Ishikawa (cell line): ENCODE measurements around the gene EOMES.

Experiments
- CEBPB ChIP-seq: IDR thresholded peaks from 2 replicates; pipeline ENCODE4 v1.6.1; 2012
- CREB1 ChIP-seq: IDR thresholded peaks from 2 replicates; pipeline ENCODE4 v1.6.1; 2012; ENCODE audit warnings: low read depth
- EP300 ChIP-seq: IDR thresholded peaks from 2 replicates; pipeline ENCODE4 v1.6.1; 2012; ENCODE audit warnings: borderline replicate concordance
- FOXM1 ChIP-seq: IDR thresholded peaks from 2 replicates; pipeline ENCODE4 v1.6.1; 2012; ENCODE audit warnings: low read depth, borderline replicate concordance
- MAX ChIP-seq: IDR thresholded peaks from 2 replicates; pipeline ENCODE4 v1.6.1; 2012
- NFIC ChIP-seq: IDR thresholded peaks from 2 replicates; pipeline ENCODE4 v1.6.1; 2012
- RAD21 ChIP-seq: IDR thresholded peaks from 2 replicates; pipeline ENCODE4 v1.6.1; 2012; ENCODE audit warnings: low read depth
- TAF1 ChIP-seq: IDR thresholded peaks from 2 replicates; pipeline ENCODE4 v1.6.1; 2012; ENCODE audit warnings: low read depth, mild to moderate bottlenecking
- TCF12 ChIP-seq: IDR thresholded peaks from 2 replicates; pipeline ENCODE4 v1.6.1; 2012; ENCODE audit warnings: low read depth
- TEAD4 ChIP-seq: IDR thresholded peaks from 2 replicates; pipeline ENCODE4 v1.6.1; 2012
- YY1 ChIP-seq: IDR thresholded peaks from 2 replicates; pipeline ENCODE4 v1.6.1; 2012; ENCODE audit warnings: low read depth
- ZBTB7A ChIP-seq: IDR thresholded peaks from 2 replicates; pipeline ENCODE4 v1.6.1; 2012; ENCODE audit warnings: low read depth
- TF ChIP-seq, protein P1 (sequence below): IDR thresholded peaks from 2 replicates; pipeline ENCODE4 v1.6.1; 2012; ENCODE audit warnings: low read depth, mild to moderate bottlenecking
- TF ChIP-seq, protein P2 (sequence below): IDR thresholded peaks from 2 replicates; pipeline ENCODE4 v1.6.1; 2012

EOMES gene

DNA sequence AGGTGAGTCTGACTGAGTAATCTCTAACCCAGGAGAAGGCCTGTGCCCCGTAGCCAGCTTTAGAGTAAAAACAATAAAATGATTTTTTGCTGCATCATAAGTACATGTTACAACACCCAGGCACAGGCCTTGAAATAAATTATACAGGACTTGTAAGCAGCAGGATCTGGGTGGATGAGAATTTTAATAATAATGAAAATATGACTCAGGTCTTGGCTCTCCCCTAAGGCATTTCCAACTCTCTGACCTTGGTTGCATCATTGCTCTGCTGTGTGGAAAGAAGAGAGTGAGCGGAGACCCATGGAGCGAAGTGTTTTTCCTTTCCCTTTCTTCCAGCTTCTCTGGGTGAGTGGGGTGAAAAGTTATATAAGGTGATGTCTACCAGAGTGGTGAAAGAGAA lies 44.6 kb downstream of the EOMES start:
- TF ChIP-seq FOXM1: no peak
- no peak for TF ChIP-seq NFIC
- no peak for TF ChIP-seq ZBTB7A
- TF ChIP-seq CREB1: no peak
- TF ChIP-seq TAF1: no peak
- no peak for TF ChIP-seq CEBPB
- TF ChIP-seq EP300: no peak
- no peak for TF ChIP-seq YY1
- TF ChIP-seq, protein P1, sequence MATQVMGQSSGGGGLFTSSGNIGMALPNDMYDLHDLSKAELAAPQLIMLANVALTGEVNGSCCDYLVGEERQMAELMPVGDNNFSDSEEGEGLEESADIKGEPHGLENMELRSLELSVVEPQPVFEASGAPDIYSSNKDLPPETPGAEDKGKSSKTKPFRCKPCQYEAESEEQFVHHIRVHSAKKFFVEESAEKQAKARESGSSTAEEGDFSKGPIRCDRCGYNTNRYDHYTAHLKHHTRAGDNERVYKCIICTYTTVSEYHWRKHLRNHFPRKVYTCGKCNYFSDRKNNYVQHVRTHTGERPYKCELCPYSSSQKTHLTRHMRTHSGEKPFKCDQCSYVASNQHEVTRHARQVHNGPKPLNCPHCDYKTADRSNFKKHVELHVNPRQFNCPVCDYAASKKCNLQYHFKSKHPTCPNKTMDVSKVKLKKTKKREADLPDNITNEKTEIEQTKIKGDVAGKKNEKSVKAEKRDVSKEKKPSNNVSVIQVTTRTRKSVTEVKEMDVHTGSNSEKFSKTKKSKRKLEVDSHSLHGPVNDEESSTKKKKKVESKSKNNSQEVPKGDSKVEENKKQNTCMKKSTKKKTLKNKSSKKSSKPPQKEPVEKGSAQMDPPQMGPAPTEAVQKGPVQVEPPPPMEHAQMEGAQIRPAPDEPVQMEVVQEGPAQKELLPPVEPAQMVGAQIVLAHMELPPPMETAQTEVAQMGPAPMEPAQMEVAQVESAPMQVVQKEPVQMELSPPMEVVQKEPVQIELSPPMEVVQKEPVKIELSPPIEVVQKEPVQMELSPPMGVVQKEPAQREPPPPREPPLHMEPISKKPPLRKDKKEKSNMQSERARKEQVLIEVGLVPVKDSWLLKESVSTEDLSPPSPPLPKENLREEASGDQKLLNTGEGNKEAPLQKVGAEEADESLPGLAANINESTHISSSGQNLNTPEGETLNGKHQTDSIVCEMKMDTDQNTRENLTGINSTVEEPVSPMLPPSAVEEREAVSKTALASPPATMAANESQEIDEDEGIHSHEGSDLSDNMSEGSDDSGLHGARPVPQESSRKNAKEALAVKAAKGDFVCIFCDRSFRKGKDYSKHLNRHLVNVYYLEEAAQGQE: no peak

- TF ChIP-seq, protein P1: no peak
- peak; percentile 69 for TF ChIP-seq NFIC
Observed at GRCh38 chr3:27675287-27675686, 46.8 kb downstream of the EOMES start.

DNA sequence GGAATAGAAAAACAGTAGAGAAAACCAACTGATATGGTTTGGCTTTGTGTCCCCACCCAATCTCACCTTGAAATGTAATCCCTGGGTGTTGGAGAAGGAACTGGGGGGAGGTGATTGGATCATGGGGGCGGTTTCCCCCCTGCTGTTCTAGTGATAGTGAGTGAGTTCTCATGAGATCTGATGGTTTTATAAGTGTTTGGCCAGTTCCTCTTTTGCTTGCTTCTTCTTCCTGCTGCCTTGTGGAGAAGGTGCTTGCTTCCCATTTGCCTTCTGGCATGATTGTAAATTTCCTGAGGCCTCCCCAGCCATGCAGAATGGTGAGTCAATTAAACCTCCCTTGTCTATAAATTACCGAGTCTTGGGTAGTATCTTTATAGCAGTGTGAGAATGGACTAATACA lies 48.4 kb downstream of the EOMES start:
- TF ChIP-seq MAX: no peak
- TF ChIP-seq NFIC: no peak
- TF ChIP-seq YY1: no peak
- TF ChIP-seq ZBTB7A: no peak
- TF ChIP-seq CEBPB: no peak
- TF ChIP-seq, protein P2, sequence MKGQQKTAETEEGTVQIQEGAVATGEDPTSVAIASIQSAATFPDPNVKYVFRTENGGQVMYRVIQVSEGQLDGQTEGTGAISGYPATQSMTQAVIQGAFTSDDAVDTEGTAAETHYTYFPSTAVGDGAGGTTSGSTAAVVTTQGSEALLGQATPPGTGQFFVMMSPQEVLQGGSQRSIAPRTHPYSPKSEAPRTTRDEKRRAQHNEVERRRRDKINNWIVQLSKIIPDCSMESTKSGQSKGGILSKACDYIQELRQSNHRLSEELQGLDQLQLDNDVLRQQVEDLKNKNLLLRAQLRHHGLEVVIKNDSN: no peak
- no peak for TF ChIP-seq FOXM1
- TF ChIP-seq TAF1: no peak
- TF ChIP-seq CREB1: no peak
- no peak for TF ChIP-seq TCF12
- TF ChIP-seq, protein P1: no peak
- TF ChIP-seq RAD21: no peak
- TF ChIP-seq EP300: no peak

- TF ChIP-seq EP300: no peak
- TF ChIP-seq MAX: no peak
Observed at GRCh38 chr3:27671101-27671500, 51.0 kb downstream of the EOMES start.

DNA sequence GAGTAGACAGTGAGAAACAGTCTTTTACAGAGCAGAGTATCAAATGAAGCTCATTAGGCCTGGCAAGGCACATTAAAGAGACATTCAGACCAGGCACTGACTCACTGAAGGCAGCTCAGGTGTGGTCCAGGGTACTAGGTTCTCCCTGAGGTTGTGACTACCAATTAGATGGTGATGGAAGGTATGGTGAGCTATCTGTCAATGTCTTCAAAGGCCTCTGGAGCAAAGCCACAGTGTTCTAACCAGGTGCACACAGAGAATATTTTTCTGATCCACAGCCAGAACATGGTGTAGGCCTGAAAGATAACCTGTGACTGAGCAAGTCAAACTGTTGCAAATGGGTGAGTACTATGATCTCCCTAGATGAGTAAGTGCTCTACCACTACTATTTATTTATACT lies 51.5 kb downstream of the EOMES start:
- TF ChIP-seq TCF12 (no peak), CREB1 (no peak), EP300 (no peak), TAF1 (no peak), MAX (no peak), TEAD4 (no peak), ZBTB7A (no peak), CEBPB (no peak), RAD21 (no peak)
- TF ChIP-seq, protein P2: no peak

DNA sequence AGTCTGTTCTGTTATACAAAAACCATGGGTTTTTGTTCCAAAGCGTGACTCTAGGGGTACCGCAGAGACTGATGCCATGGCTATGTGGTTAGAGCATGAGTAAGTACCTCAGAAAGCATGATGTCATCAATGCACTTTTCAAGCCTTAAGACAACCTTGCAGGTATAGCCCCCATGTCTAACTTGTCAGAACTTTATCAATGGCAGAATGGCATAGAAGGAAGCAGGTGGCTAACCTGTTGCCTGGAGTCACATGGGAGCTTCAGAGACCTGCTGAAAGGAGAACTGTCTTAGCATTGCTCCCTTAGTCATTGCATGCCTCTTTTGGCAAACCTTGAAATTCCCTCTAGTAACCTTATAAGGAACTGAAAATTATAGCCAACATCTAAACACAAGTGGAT lies 52.5 kb downstream of the EOMES start:
- TF ChIP-seq TAF1: no peak
- TF ChIP-seq TCF12: no peak
- no peak for TF ChIP-seq EP300
- TF ChIP-seq, protein P2: no peak
- TF ChIP-seq RAD21: no peak
- TF ChIP-seq NFIC: no peak
- no peak for TF ChIP-seq TEAD4
- TF ChIP-seq MAX: no peak
- TF ChIP-seq FOXM1: no peak
- no peak for TF ChIP-seq ZBTB7A
- no peak for TF ChIP-seq CEBPB
